Activated CD8-positive, alpha-beta memory T cell treated with anti-CD3 and anti-CD28 coated beads for 1 hour (primary cell): ENCODE results near the gene C10orf62.

Source experiments
- DNase-seq, 2 donors: peaks; one replicate each; pipeline ENCODE4 v3.0.0-alpha.2; 2020; ENCODE audit warnings: low read depth in 1 of 2; ENCODE audit errors: extremely low read depth in 1 of 2

The C10orf62 gene

DNA sequence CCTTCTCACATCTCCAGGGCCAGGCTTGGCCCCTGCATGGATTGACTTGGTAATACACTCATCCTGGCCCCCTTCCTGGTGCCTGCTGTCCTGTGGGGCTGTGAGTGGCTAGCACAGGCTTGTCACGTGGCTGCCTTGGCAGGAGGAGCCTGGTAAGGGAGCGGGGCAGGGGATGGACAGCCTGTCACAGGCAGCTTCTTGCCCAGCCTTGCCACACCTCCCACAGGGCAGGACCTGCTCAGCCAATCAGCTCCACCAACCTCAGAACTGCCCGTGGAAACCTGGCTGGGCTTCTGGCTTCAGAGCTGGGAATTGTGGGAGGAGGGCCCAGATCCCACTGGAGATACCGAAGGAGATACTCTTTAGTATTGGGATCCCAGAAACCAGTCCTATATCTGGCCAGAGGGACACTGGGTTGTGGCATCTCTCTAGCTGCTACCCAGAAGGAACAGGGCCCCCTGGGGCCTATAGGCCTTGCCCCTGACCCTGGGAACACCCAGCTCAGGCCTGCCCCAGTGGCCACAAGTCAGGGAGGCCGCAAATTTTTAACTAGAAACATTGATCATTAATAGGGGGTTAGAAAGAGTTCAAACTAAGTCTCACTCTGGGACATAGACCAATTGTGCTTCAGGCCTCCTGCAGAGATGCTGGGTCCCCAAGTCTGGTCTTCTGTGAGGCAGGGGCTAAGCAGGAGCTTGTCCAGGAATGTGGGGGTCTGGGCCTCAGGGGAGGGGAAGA is 5.3 kb upstream of the C10orf62 start, which contains the start of gene HOGA1:
HOGA1 (plus strand) TSS at position 330 of the 738 bp plus-strand sequence; CDS start at position 645, 315 bp downstream.
- no peak for DNase-seq

DNA sequence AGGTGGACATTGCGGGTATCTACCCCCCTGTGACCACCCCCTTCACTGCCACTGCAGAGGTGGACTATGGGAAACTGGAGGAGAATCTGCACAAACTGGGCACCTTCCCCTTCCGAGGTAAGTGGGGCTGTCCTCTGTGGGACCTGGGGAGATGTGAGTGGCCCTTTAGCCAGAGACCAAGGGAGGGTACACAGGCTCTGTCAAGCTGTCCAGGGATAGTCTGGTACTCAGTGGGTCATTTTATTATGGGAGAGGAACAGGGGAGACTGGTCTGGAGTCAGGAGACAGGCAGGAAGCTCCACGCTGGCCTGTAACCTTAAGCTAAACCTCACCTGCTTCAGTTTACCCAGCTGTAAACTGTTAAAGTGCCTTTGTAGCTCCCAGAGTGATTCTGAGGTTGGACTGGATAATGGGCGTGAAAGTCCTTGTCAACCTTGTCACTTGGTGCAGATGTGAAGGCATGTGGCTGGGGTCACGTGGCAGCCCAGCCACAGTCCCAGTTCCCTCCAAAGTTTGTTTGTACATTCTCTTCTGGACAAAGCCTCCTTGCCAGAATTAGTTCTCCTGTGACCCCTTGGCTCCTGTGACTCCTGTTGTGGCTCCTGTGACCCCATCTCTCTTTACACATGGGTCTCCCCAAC is 4.6 kb upstream of the C10orf62 start:
- DNase-seq: no peak

DNA sequence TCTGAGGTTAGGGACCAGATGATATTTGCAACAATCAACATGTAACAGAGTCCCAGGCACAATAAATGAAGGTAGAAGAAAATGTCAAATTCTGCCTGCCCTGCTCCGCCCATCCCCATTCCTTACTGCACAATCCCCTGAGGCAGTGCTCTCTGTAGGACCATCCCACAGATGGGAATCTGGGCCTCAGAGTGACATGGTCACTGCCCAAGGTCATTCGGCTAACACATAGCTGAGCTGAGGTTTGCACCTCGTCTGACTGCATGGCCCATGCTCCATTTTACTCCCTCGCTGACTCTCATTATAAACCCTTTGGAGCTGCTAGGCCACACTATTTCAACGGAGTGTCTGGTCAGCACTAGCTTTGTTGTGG is 4.1 kb upstream of the C10orf62 start:
- DNase-seq: no peak

DNA sequence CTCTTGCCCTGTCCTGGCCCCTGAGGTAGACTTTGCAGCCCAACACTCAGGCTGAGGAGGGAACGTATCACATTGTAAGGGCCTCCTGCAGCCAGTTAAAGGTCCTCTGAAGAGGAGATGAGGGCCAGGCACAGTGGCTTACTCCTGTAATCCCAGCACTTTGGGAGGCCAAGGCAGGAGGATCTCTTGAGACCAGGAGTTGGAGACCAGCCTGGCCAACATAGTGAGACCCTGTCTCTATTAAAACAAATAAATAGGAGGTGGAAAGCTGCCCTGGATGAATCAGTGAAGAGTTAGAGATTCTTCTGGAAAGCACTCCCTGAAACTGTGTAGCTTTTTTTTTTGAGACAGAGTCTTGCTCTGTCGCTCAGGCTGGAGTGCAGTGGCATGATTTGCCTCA is 2.3 kb upstream of the C10orf62 start:
- no peak for DNase-seq

DNA sequence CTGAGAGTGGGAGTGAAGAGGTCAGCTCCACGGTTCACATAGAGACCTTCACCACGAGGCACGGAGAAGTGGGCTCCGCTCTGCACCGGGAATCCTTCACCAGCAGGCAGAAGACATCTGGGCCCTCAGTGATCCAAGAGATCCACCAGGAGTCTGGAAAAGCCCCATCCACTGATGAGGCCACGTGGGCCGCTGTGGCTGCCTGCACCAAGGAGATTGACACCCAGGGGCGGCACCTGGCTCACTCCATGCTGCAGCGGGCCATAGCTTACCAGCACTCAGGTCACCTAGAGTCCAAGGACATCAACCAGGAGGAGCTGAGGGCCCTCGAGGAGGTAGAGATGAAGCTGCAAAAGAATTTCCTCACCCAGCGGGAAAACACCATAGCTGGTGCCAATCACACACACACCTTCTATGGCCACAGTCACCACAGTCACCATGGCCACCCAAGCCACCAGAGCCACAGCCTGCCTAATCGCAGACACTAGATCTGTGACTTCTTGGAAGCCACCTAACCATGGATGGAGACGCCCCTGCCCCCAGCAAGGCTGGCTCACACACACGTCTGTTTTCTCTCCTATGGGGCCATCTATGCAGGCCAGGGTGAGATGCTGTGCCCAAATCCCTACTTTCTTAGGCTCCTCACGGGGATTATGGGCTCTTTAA is 694 bp downstream of the C10orf62 start:
- no peak for DNase-seq

DNA sequence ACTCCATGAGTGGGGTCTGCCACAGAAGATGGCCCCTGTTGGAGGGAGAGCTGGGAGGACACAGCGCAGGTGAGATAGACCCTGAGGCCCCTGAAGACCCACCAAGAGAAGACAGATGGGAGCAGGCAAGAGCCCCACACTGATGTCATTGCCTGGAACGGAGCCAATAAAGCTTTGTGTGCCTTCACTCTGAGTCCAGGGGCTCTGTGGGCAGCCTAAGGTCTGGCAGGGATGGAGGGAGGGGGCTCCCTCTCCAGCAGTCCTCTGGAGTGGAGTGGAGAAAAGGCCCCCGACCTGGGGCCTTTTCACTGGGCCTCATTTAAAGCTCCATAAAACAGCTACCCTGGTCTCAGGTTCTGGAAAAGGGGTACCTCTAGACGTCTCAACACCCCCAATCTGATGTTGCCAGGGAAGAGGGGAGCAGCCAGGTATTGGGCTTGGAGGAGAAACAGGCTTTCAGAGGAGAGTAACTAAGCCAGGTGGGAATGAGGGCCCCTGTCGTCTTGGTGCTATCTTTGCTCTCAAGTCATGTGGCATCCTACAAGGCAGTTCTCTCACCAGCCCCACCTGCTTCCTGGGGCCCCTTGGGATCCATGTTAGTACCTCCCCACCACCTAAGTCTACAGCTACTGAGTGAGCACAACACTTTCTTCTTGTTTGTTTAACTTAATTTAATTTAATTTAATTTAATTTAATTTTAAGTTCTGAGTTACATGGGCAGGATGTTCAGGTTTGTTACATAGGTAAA is 1.4 kb downstream of the C10orf62 start:
- DNase-seq: no peak

DNA sequence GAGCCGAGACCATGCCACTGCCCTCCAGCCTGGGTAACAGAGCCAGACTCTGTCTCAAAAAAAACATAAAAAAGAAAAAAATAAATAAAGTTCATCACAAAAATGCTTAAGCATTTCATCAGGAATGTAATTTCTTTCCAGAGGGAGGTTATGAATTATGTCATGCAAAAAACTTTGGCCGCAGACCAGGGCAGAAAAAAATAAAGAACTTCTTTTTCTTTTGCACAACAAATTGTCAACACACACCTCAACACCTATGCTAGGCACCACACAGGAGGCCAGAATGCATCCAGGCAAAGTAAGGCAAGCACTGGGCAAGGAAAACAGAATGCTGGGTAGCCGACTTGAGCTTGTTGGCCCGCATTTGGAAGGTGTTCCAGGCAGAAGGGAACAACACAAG is 3.9 kb downstream of the C10orf62 start:
- no peak for DNase-seq

DNA sequence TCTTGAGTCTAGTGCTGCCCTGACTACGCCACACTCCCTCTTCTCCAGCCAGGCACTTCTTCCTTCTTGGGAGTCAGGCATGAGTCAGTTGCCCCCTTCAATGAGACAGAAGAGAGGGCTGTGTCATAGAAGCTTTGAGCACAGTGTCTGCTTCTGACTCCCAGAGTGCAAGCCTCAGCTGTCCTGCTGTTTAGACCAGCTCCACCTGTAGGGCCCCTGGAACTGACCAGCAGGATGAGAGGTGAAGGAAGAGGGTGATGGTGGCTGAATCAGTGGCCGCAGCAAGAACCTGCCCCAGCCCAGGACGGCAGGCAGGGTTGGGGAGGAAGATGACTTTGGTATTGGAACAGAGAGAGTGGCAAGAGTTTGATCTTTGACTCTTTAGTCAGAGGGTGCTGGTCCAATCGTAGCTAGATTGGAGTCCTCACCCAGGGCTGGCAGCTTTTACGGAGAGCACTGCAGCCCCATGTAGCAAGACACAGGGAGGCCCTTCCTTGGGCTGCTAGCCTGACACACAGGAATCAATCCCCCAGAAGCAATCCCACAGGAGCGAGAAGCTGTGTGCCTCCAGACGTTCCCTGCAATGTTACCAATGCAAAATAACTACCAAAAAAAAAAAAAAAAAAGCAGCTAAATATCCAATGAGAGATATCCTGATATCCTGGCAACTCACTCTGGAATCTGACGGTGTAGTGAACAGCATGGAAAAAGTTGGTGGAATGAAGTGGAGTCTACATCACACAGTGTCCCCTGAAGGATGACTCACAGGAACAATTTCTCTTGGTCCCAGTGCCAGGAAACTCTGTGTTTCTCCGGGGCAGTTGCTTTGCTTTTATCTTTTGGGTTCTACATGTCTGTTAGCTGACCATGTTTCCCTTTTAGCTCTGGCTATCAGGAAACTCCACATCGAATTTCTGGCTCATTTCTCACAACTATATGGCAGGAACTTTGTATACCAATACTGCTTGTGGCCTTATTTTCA is 6.9 kb downstream of the C10orf62 start:
- no peak for DNase-seq

DNA sequence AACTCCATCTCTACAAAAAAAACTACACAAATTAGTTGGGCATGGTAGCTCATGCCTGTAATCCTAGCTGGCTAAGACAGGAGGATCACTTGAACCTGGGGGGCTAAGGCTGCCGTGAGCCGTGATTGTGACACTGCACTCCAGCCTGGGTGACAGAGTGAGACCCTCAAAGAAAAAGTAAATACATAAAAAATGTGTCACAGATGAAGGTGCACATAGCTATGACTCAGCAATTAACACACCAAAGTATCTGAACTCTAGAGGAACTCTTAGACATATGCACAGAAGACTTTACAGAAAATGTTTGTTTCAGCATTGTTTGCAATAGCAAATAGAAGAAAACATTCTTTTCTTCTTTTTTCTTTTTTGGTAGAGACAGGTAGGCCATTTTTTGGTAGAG is 8.3 kb downstream of the C10orf62 start:
- DNase-seq: no peak

DNA sequence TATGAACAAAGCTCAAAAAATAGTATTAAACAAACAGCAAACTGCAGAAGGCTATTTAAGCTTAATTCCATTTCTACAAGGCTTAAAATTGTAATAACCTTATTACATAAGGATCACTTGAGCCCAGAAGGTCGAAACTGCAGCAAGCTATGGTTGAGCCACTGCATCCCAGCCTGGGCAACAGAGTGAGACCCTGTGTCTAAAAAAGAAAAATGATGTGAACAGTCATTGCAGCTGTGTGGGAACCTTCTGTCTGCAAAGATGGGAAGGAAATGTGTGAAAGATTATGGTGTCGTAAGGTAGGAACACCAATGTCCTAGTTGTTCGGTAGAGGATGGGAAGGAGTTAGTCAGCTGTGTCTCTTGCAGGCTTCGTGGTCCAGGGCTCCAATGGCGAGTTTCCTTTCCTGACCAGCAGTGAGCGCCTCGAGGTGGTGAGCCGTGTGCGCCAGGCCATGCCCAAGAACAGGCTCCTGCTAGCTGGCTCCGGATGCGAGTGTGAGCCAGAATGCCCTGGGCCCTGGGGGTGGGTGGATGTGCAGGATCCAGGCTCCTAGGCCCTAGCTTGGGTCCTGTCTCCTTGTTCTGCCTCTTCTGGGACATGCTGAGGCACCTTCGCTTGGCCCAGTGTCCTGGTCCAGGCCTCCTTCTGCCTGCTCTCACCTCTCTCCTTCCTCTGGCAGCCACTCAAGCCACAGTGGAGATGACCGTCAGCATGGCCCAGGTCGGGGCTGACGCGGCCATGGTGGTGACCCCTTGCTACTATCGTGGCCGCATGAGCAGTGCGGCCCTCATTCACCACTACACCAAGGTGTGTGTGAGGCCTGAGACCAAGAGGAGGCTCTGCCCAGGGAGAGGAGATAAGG is 9.1 kb downstream of the C10orf62 start:
- DNase-seq: no peak

DNA sequence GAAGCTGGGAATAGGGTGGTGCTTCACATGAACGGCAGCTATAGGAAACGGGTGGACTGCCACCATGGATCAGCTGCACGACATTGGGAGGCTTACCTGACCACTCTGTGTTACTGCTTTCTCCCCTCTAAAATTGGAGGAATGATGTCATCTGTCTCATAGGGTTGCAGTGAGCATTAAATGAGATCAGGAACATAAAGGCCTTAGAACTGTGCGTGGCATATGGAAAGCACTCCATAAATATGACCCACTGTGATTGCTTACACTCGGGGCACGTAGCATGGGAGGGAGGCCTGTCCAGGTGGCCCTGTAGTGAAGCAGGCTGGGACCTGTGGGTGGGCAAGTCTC is 9.7 kb downstream of the C10orf62 start:
- no peak for DNase-seq

DNA sequence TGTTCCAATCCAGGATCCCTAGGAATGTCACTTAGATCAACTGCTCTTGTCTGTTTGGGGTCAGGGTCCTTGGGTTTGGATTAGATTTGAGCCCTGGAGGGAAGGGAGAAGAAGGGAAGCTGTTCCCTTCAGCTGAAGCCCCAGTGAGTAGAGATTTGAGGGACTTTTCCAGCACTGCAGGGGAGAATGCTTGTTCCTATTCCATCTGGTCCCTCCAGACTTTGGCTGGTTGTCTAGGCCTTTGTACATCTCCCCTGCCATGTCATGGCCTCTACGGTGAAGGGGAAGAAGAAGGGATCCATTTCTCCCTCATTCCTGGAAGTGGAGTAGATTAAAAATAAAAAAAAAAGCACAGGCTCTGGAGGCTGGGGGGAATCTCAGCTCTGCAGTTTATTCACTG is 11.1 kb downstream of the C10orf62 start:
- no peak for DNase-seq

DNA sequence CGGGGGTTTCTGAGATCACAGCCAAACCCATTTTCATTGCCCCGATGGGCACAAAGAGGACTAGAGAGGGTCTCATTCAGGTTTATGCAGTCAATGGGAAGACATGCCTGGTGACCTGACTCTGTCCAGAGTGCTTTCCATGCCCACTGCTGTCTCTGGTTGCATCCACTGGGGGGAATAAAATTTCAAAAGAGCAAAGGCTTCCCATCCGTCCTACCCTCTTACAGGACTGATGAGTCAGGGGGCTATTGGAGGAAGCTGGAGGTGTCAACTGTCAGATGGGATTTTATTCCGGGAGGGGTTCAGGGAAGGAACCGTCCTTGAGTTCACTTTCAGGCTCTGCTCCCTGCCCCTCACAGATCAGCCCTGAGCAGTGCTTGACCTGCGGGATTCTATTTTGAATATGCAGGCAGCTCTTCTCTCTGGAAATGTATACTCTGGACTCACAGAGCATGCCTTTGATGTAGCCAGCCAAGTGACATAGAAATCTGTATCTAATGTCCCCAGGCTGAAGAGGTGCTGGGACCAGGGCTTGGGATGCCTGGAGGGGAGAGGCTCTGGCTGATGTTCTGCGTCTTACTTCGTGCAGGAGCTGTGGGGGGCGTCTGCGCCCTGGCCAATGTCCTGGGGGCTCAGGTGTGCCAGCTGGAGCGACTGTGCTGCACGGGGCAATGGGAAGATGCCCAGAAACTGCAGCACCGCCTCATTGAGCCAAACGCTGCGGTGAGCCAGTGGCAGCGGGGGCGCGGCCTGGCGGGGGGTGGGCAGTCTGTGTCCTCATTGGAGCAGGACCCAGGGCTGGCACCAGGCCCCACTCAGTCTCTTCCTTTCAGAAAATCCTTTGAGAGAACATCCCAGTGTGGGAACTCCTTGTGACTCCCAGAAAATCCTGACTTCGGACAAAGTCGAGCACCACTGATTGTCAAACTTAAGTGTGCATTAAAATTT is 12.0 kb downstream of the C10orf62 start:
- no peak for DNase-seq

DNA sequence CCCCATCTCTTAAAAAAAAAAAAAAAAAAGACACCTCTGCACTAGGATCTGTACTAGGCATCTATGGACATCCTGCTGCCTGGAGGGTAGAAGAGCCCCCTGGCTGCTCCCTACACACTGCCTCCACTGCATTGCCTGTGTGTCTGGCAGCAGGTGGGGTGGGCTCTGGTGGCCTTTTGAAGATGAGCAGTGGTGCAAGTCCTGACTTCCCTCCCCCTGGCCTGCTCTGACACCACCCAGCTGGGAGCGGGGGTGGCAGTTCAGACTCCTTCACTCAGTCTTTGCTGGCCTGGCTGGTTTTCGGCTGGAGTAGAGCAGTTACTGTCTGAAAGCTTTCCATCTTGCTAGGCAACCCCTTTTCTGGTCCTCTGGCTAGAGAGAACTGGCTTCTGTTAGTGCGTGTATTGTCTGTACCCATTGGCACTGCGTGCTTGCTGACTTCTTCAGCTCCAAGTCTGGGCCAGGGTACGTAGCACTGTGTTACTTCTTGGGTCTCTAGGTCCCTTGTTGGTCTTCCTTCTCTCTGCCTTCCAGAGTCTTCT is 17.6 kb downstream of the C10orf62 start:
- no peak for DNase-seq

DNA sequence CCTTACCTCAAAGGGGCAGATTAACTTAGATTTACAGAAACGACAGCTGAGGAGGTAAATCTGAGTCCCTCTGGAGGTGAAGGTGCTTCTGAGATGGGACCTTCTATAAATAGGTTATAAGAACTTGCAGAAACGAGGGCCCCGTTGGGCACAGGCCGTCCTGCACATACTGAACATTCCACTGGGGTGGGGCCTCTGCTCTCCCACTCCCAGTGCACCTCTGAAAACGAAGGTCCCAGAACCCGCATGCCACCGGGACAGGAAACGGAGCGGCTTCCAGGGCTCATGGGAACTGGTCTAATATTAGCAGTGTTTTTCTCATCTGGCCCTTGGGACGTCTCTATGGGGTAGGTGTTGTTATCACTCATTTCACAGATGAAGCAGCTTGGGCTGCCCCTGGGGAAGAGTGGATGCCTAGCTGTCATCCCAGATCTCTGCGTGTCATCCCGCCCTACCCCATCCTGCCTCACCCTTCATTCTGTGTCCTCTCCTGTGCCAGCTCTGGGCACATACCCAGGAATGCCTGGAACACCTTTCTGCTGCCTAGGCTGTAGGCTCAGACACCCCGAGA is 19.6 kb downstream of the C10orf62 start:
- no peak for DNase-seq

DNA sequence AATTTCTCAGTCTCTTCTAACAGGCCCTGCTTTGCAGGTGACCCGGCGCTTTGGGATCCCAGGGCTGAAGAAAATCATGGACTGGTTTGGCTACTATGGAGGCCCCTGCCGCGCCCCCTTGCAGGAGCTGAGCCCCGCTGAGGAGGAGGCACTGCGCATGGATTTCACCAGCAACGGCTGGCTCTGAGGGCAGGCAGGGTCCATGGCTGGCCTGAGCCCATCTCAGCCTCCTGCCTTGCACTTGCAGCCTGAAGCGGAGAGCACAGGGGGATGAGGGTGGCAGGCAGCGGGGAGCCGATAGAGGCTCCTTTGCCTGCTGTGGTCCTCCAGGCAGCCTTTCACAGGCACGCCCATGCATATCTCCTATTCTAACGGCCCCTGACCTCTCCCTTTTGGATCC is 22.0 kb downstream of the C10orf62 start:
- DNase-seq: no peak

DNA sequence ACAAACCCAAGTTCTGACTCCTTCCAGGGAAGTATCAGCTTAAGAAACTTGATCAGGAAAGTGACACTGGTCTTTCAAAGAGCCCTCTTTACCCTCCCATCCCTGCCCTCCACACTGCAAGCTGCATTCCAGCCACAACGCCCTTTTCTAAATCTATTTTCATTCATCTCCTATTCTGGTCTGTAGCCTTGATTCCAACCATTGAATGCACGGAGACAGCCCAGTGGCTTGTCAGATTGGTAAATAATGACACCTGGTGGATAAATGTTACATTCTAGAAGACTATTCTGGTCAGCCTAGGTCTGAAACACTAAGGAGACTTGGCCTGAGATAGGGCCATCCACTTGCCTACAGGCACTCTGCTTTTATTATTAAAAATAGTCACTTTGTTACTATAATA is 22.9 kb downstream of the C10orf62 start:
- DNase-seq: no peak

DNA sequence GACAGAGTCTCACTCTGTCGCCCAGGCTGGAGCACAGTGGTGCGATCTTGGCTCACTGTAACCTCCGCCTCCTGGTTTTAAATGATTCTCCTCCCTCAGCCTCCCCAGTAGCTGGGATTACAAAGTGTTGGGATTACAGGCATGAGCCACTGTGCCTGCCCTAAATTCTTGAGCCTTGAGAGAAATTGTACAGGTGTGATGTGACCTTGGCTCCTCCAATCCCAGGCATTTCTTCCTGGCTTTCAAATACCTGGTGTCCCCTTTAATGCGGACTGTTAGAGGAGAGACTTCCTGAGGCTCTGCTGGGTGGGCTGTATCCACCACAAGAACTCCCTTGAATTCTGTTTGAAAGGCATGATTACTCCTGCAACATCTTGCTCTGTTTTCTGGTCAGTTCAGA is 28.8 kb downstream of the C10orf62 start:
- no peak for DNase-seq
